Stimulated activated CD4-positive, alpha-beta T cell treated with anti-CD3 and anti-CD28 coated beads, TNF-alpha, amount 100 ng/mL, for 1 hour (primary cell): ENCODE measurements around the gene PNMA6A.
A peak's percentile ranks its signal among the peaks of the same experiment; 100 is the strongest.
"Not testable (repeated sequence)": the region's sequence is repeated elsewhere in the genome, so short reads cannot be mapped to it uniquely, and the experiment has no call there.

Experiments used
- DNase-seq, 3 donors: peaks; one replicate each; pipeline ENCODE4 v3.0.0-alpha.2; 2020; ENCODE audit warnings: low read depth in 3 of 3, low spot score in 1 of 3

The PNMA6A gene

GRCh38 chrX:153071909-153072583, at the start of gene PNMA6A:
TSS of gene PNMA6A (plus strand) at chrX:153072454. CDS start at chrX:153073063, 609 bp downstream.
- DNase-seq: not testable (repeated sequence)

- not testable (repeated sequence) for DNase-seq
Measured at GRCh38 chrX:153026501-153026900, 45.8 kb upstream of the PNMA6A start.

- DNase-seq: not testable (repeated sequence)
Measured at GRCh38 chrX:153028487-153028886, 43.8 kb upstream of the PNMA6A start.

GRCh38 chrX:153029162-153029561, 43.1 kb upstream of the PNMA6A start:
- DNase-seq: no peak

- DNase-seq: no peak
Measured at GRCh38 chrX:153029875-153030274, 42.4 kb upstream of the PNMA6A start.

- DNase-seq: no peak
Measured at GRCh38 chrX:153030801-153031200, 41.5 kb upstream of the PNMA6A start.

GRCh38 chrX:153032397-153033118, 39.7 kb upstream of the PNMA6A start:
- DNase-seq: peak; percentile 22 to 54 (median 38)

- DNase-seq: no peak
Measured at GRCh38 chrX:153049093-153049492, 23.2 kb upstream of the PNMA6A start.

GRCh38 chrX:153052534-153052933, 19.7 kb upstream of the PNMA6A start:
- DNase-seq: no peak

GRCh38 chrX:153055871-153056749, 16.1 kb upstream of the PNMA6A start, which contains the start of gene PNMA3:
TSS of gene PNMA3 (plus strand) at chrX:153056470. CDS start at chrX:153057056, 586 bp downstream.
- DNase-seq: no peak

GRCh38 chrX:153057281-153057680, 15.0 kb upstream of the PNMA6A start:
- DNase-seq: no peak

- DNase-seq: no peak
Measured at GRCh38 chrX:153059191-153060094, 12.8 kb upstream of the PNMA6A start.

GRCh38 chrX:153060095-153060445, 12.2 kb upstream of the PNMA6A start:
- DNase-seq: no peak

- DNase-seq: no peak
Measured at GRCh38 chrX:153061732-153062131, 10.5 kb upstream of the PNMA6A start.

GRCh38 chrX:153063315-153063714, 8.9 kb upstream of the PNMA6A start:
- no peak for DNase-seq

GRCh38 chrX:153064061-153064460, 8.2 kb upstream of the PNMA6A start:
- DNase-seq: no peak

GRCh38 chrX:153065389-153065788, 6.9 kb upstream of the PNMA6A start:
- no peak for DNase-seq

- not testable (repeated sequence) for DNase-seq
Measured at GRCh38 chrX:153066402-153066801, 5.9 kb upstream of the PNMA6A start.

- not testable (repeated sequence) for DNase-seq
Measured at GRCh38 chrX:153073331-153073730, 1.1 kb downstream of the PNMA6A start.

- no peak for DNase-seq
Measured at GRCh38 chrX:153074262-153074899, 2.1 kb downstream of the PNMA6A start.
